NOMO-1 treated with DMSO at 0.1 percent for 48 hours (cell line): ENCODE data around the gene CAMSAP1.

Experiments
- DNase-seq: peaks from one replicate; lab custom pipeline; 2025; ENCODE audit not compliant: unreplicated experiment; lab: John Stamatoyannopoulos, UW

CAMSAP1 gene

DNA sequence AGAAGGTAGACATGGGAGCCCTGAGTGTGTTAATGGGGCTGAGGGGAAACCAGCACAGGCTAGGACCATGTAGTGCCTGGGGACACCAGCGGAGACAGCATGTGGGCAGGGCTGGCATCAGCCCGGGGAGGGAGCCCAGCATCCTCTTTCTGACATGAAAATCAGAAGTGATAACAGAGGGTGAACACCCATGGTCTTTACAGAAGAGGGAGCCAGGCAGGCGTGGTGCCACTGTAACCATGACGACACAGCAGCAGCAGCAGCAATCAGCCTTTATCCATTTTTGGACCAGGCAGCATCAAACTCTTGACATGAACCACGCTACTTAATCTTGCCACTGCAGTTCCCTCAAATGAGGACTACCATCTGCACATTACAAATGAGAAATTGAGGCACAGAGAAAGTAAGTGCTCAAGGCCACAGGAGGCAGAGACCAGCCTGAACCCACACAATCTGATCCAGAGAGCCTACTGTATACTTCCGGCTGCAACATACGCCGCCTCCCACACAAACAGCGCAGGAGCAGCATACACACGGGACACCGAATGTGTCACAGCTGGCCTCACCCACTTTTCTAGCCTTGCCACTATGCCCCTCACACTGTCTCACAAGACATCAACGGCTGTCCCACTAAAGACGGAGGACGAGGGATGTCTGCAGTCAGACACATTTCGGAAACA is 23.8 kb downstream of the CAMSAP1 start:
- DNase-seq: no peak

DNA sequence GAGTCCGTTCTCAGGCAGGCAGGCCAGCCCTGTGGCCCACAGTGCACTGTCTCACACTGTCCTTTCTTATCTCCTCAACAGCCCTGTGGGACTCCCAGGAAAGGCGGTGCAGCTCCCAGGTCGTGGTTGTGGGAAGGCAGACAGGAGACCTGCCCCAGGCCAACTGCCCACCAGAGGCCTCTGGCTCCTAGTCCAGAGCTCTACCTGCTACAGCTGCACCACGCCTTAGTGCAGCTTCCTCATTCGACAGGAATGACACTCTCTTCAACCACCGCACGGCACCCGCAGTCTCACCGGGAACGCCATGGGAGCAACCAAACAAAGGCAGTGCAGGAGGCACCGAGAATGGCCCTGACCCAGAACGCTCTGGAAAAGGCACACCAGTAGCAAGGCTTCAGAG is 25.3 kb downstream of the CAMSAP1 start:
- no peak for DNase-seq

DNA sequence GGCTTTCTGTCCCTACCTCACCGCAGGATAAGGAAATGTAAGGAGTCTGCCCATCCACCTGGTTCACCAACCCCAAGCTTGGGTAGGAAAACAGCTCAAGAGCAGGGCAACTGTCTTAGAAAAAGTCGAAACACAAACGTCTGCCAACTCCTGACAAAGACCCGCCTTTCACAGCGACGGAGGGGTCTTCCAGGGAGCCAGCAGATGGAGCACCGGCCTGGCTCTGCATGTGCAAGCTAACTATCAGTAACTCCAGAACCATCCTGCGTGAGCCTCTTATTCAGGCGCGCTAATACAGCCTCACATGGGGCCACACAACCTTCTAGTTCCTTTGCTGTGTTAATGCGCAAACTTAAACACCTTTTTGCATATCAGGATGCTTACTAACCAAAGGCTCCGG is 26.9 kb downstream of the CAMSAP1 start:
- no peak for DNase-seq

DNA sequence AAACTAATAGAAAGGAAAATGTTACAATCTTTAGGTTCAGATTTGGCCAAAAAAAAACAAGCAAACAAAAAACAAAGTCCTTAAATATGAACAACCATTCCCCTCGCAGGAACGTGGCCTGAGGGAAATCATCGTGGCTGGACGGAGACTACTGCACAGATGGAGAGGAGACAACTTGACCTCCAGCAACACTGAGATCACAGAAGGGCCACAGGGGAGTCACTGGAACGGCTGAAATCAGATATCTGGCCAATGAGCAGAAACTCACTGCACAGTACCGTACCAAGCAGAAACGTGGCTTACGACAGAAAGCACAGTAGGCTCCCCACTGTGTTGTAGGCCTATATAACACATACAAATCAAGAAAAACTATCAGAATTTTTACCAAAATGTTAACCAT is 27.7 kb downstream of the CAMSAP1 start:
- DNase-seq: no peak

DNA sequence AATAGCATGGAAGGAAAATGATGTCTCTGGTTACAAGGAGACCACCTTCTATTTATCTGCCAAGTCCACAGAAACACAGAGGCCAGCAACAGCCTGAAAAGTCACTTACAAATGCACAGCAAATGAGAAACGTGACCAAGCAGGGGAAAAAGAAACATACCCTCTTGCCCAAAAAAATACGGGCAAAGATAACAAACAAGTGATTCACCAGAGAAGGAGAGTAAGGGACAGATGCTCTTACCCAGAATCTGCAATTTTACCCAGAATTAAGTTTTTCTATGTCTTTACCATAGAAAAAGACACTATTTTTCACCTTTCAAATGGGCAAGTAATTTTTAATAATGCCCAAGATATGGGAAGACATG is 28.1 kb downstream of the CAMSAP1 start:
- DNase-seq: no peak

DNA sequence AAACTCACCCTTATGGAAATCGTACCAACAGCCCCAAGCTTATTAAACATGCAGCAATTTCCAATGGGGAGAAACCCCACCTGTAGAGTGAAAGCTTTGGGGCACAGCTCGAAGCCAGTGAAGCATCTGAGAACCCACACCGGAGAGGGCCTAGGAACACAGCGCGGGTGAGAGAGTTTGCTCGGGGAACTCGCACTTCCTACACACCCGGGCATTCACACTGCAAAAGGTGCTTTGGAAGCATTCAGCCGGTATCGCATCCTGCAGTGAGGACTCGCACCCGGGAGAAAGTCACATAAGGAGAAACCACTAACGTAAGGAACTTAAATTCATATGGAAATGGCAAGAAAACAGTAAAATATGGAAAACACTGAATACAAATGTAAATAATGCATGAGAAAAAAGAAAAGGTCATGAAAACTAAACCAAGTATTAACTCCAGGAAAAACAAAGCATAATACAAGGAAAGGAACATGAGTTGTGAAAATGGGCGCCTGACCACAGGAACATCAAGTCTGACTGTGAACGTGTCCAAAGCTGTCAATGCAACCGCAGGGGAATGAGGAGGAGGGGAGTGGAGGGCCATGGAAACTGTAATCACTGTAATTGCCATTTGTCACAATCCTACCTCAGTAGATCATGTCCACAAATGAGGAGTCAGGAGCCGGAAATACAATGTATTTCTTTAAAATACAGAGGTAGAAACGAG is 28.7 kb downstream of the CAMSAP1 start:
- DNase-seq: no peak

DNA sequence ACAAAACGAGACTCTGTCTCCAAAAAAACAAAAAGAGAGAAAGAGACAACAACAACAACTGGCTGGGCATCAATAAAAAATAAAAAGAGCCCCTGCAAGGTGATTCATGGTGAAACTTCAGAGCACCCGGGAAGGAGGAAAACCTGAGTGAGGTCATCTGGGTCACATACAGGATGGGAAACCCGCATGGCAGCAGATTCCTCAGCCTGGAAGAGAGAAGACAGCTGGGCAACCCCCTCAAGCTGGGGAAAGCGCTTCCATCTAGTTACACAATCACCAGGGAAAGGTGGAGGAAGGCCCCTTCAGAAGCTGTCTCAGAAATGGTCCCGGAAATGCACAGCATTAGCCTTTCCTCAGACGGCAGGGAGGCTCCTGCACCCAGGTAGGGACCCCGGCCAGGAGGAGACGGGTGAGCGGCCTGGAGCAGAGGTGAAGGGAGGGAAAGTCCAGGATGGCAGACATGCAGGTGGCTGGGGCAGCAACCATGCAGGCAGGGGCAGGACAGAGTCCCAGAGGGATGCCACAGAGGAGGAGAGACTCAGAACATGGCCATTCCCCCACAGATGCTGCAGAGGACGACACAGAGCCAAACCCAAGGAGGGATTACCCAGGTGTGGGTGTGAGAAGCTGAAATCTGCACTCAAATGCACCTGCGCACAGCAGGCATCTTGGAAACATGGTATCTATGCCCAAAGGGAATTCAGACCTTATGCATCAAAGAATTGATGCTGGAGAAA is 29.4 kb downstream of the CAMSAP1 start:
- DNase-seq: no peak

DNA sequence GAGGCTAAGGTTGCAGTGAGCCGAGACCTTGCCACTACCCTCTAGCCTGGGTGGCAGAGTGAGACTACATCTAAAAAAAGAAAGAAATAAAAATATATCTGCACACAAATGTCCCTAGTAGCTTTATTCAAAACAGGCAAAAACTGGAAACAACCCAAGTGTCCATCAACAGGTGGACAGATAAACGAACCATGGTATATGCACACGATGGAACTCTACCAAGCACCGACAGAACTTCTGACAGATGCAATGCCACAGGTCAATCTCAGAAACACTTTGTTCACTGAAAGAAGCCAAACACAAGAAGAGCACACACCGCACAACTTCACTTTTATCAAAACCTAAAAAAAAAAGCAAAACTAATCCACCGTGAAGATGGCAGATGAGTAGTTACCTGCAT is 30.4 kb downstream of the CAMSAP1 start:
- DNase-seq: no peak

DNA sequence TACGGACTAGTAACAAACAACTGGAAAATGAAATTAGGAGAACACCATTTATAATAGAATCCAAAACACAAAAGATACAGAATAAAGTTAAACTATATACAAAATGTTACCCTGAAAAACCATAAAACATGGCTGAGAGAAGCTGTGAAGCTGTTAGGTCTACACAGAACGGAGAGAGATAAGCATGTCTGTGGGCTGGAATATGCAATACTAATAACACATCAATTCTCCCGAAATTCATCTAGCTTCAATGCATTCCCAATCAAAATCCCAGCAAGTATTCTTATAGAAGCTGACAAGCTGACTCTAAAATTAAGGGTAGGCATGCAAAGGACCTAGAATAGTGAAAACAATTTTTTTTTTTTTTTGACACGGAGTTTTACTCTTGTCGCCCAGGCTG is 32.5 kb downstream of the CAMSAP1 start:
- no peak for DNase-seq

DNA sequence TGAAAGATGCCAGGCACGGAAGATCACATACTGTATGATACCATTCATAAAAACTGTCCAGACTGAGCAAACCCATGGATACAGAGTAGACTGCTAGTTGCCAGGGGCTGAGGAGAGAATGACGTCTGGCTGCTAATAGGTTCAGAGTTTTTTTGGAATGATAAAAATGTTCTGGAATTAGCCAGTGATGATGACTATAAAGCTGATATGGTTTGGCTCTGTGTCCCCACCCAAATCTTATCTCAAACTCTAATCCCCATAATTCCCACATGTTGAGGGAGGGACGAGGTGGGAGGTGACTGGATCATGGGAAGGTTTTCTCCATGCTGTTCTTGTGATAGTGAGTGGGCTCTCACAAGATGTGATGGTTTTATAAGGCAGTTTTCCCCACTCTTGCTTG is 37.4 kb downstream of the CAMSAP1 start:
- DNase-seq: no peak

DNA sequence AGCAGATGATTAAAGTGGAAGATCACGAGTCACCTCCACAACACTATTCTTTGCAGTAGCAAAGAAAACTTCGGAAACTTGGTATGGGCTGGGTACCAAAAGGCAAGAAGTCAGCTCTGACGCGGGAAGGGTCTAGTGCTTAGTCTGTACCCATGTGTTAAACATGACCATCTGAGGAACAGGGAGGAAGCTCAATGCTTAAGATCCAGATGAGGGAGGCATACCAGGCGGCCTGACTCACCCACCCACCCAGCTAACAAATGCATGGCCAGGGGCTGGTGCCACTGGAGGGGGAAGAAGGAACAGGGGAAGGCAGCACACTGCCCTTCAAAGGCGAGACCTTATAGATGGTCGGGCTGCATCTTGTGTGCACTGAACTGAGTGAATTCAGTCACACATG is 41.8 kb downstream of the CAMSAP1 start:
- DNase-seq: no peak

DNA sequence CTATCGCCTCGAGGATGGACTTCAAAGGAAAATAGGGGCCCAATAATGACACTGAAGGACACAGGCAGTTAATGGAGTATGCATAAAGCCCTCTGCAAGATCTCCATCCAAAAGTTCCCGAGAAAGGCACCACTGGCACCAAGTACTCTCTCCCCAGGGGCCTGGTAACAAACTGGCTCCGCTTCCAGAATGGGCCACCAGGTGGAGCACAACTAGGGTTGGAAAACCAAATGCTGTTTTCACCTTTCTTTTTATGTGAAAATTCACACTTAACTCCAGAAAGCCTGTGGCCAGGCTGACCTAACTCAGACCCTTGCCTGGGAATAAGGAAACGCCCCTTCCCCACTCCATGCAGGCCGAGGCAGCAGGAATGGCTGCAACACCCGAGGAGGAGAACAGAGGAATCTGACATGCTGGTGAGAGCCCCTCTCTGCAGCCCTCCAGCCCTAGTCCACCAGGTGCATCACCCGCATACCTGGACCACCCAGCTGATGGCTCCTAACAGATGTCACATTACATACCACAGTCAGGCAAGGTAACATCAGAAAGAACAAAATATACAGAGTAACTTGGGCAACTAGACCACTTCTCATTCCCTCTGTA is 42.8 kb downstream of the CAMSAP1 start:
- DNase-seq: peak; percentile 48

DNA sequence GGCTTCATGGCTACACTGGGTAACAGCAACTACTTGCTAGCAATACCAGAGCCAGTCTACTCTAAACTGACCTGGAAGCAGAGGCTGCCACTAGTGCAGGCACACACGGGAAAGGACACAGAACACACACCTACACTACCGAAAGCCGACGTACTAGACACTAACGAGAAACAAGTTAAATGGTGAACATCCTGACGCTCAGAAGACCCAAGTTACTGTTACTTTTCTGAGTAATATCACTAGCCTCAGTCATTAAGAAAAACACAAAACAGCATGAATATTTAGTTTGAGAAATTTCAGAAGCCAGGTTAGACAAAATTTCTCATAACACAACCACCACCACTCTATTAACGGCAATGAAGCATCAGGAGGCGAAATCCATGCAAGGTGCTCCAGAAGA is 44.5 kb downstream of the CAMSAP1 start:
- no peak for DNase-seq

DNA sequence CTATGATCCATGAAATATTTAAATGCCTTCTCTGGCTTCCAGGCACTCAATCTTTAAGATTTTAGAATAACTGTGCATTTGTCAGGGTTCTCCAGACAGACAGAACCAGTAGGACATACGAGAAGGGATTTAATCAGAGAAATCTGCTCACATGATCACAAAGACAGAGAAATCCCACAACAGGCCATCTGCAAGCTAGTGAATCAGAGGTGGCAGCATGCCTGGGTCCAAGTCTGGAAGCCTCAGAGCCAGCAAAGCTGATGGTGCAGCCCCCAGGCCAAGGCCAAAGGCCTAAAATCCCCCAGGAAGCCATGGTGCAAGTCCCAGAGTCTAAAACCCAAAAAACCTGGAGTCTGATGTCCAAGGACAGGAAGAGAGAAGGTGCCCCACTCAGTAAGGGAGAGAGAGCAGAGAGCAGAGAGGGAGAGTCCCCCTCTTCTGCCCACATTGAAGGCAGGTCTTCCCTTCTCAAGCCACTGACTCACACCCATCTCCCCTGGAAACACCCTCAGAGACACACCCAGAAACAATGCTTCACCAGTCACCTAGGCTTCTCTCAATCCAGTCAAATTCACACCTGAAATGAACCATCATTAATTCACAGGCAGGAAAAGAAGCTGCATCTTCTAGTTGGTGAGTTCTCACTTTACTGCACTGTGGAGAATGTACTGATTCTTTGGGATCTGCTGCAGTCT is 48.7 kb downstream of the CAMSAP1 start:
- no peak for DNase-seq

DNA sequence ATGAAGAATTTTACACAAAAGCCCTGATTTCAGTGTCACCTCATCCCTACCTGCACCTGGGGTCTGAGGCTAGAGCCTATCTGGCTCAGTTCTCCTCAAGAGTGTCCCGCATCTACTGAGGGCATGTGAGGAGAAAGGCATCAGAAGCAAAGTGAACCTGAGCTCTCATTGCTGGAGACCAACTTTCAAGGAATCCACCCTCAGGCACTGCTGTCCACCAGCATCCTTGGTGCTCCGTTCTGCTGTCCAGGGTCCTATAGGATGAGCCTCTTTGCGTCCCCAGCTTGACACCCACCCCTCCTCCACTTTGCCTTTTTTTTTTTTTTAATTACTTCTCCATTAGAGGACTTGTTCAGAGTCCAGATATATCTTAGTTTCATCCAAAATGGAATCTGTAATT is 49.5 kb downstream of the CAMSAP1 start:
- DNase-seq: no peak

DNA sequence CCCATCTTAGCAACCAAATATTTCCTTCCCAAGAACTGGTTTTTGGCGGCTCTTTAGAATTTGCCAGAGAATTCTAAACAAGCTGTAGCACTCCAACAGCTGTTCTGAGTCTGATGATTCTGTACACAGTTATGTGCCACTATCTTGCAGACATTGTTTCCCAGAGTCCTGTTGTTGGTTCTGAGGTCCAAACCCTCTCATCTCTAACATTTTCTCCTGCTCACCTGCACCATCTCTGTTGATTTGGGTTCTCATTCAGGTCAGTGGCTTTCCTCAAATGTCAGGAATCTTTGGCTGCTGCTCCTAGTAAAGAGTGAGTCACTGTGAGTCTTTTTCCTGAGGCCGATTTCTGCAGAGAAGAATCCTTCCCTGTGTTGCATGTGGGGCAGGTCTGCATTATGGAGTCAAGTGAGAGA is 50.0 kb downstream of the CAMSAP1 start:
- no peak for DNase-seq

DNA sequence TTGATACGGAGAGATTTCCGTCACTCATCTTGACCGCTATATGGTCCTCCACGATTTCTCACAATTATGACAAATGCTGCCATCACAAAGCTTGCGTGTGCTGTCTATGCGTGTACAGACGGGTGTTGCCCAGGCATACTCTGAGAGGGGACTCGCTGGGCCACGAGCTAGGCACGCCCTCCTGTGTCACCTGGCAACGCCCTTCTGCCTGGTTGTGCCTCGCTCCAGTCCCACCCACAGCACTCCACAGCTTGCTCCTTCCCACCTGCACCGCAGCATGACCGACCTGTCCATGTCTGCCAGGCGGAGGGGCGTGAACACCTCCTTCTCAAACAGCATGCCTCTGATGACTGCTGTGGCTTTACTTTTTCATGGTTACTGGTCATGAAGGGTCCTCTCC is 55.6 kb downstream of the CAMSAP1 start:
- DNase-seq: no peak

DNA sequence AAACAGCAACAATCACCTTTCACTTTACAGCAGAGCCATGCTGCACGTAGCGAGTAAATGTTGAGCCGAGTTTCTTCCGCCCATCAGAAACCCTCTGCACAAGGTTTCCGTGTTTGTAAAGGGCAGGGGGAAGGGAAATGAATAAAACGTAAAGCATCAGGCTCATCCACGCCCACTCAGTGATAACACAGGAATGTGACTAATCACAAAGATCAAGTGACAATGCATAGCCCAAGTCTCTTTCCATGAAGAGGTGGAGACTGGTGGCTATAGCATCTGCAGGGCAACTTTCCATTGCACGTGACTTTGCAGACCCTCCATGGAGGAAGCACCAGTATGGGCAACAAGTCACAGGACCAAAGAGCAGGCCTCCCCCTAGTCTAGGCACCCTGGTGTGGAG is 56.6 kb downstream of the CAMSAP1 start:
- no peak for DNase-seq

DNA sequence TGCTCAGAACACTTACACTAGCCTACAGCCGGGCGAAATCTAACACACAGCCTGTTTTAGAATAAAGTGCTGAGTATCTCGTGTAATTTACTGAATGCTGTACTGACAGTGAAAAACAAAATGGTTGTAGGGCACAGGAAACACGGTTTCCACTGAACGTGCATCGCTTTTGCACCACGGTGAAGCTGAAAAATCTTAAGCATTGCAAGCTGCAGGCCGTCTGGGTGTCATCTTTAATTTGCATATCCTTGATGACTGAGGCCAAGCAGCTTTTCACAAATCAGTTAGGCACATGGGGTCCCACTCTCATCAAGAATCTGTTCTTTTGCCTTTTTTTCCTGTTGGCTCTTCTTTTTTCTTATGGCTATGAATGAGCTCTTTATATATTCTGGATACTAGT is 58.2 kb downstream of the CAMSAP1 start:
- no peak for DNase-seq

DNA sequence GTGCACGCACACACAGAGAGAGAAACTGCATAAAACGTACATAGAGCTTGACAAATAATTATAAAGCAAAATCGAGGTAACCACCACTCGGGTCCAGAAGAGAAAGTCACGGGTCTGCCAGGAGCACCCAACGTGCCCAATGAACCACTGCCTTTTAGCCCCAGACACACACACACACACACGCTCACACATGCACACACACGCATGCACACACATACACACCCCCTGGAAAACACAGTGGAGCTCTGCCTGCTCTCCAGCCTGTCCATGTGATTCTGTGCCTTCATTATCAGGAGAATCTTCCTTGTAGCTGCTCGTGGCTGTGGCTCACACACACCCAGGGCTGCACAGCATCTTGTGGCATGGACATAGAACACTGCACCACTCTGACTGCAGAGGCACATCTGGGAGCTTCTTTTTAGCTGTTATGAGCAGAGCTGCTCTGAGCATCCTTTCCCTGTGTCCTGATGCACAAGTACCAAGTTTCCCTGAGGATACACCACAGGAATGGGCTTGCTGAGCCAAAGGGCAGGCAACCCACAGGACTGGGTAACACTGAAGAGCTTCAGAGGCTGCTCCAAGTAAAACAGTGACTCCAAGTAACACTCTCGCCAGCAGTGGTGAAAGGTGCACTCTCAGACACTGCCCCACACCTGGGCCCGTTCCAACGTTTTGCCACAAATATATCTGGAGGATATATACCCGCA is 58.9 kb downstream of the CAMSAP1 start:
- no peak for DNase-seq

DNA sequence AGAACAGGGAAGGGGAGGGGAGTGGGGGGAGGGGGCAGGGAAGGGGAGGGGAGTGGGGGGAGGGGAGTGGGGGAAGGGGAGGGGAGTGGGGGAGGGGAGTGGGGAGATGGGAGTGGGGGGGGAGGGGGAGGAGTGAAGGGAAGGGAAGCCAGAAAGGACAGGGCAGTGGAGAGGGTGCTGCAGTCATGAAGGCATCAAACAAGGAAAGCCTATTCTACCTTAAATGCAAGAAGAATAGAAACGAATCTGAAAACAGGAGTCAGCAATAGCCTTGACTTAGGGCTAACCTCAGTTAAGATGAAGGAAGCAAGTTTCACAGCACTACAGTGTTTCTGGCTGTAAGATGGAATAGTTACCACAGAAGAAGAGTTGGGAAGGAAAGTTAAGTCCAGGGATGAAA is 59.5 kb downstream of the CAMSAP1 start:
- DNase-seq: no peak
